Heart right ventricle (tissue), 16 donors: Measurements from ENCODE around the gene H6PD. TPM values are rescaled to one million over a fixed set of nuclear protein-coding genes. Genes with fewer than 3 reads are reported as not detected.

ENCODE experiments used
- ATAC-seq, 8 donors: fragments of 200-7000 bp; cut with Tn5 transposase; one replicate each; pipeline ENCODE4 v1.9.1; 2020; ENCODE audit warnings: mild to moderate bottlenecking in 8 of 8, moderate library complexity in 8 of 8, moderate number of reproducible peaks in 1 of 8
- DNase-seq, 2 donors: peaks; one replicate each; pipeline ENCODE4 v3.0.0-alpha.2; 2020
- H3K27ac ChIP-seq, 10 donors: fragments of 200-600 bp; sonication (generic) in 2 of 10; one replicate each; pipeline versions ENCODE4 v1.5.0 to v1.8.0; 2020 to 2022; ENCODE audit warnings: mild to moderate bottlenecking in 3 of 10
- H3K27me3 ChIP-seq, 7 donors: fragments of 200-600 bp; one replicate each; pipeline ENCODE4 v1.8.0; 2021 to 2022; ENCODE audit warnings: mild to moderate bottlenecking in 2 of 7
- H3K36me3 ChIP-seq, 9 donors: fragments of 200-600 bp; sonication (generic) in 1 of 9; one replicate each; pipeline versions ENCODE4 v1.5.0 to v1.8.0; 2020 to 2022; ENCODE audit warnings: mild to moderate bottlenecking in 2 of 9
- H3K4me1 ChIP-seq, 9 donors: fragments of 200-600 bp; sonication (generic) in 1 of 9; one replicate each; pipeline versions ENCODE4 v1.5.0 to v1.8.0; 2020 to 2022; ENCODE audit warnings: mild to moderate bottlenecking in 4 of 9
- H3K4me3 ChIP-seq, 10 donors: fragments of 200-600 bp; sonication (generic) in 2 of 10; one replicate each; pipeline versions ENCODE4 v1.5.0 to v1.8.0; 2020 to 2022; ENCODE audit warnings: mild to moderate bottlenecking in 7 of 10, moderate library complexity in 2 of 10
- H3K9me3 ChIP-seq, 11 donors: fragments of 200-600 bp in 10 of 11; sonication (generic) in 2 of 11; one replicate each; pipeline versions ENCODE4 v1.5.0 to v1.8.0; 2013 to 2022; ENCODE audit warnings: mild to moderate bottlenecking in 2 of 11, control low read depth in 1 of 11, moderate library complexity in 1 of 11
- CTCF ChIP-seq, 9 donors: fragments of 200-600 bp; sonication (generic) in 2 of 9; IDR thresholded peaks; one replicate each; pipeline versions ENCODE4 v1.5.0 to v1.8.0; 2021 to 2022; ENCODE audit warnings: antibody characterized with exemption in 9 of 9, mild to moderate bottlenecking in 5 of 9, moderate library complexity in 1 of 9
- WGBS, 2 donors: extraction: QIAGEN DNeasy Blood & Tissue Kit; methylation state at CpG; one replicate each; pipeline ENCODE4 v1.1.7; 2013; ENCODE audit warnings: inconsistent platforms in 1 of 2; 5-methylcytosine and 5-hydroxymethylcytosine counted together
- intact Hi-C, 10 donors: fragments of 100-400 bp; cut with DNase I; formaldehyde crosslinking; loops; one replicate each; pipeline versions ENCODE4 v1.11.1 to v1.14.2; 2022
- polyA plus RNA-seq, 2 donors: library from polyadenylated mRNA; stranded (reverse); fragments of 200-250 nt; gene quantifications; one replicate each; pipeline ENCODE4 v1.2.3, GENCODE V29; 2013
- total RNA-seq, 10 donors: library from RNA; stranded (reverse); fragmentation: NEBNext Ultra II Directional in 3 of 10; extraction: Animal tissue kit (Norgen Biotek cat#: 25700) in 3 of 10; gene quantifications; one replicate each; pipeline versions ENCODE4 v1.2.1 to v1.2.4, GENCODE V29; 2021 to 2023
- donor health status: Arrhythmogenic right ventricular cardiomyopathy.
- donor health status: ischemic (EF 13 %, LVEDD 7.1; RV severe dilation, severe dysfunction).
- donor health status: healthy with polysubstance abuse.
- donor health status: DM: no; HTN: yes; CAD: no.
- donor health status: DM: no; HTN: no; CAD: no.
- donor health status: ischemic (EF 25% LVEDD 6.9; RV normal size, moderate dysfunction).
- donor health status: ischemic (EF 25% LVEDD 5.7; RV mildly dilated, moderate dysfunction).
- donor health status: healthy.
- donor health status: DM: yes; HTN: yes; CAD: no.
- donor health status: Ischemic cardiomyopathy.
- donor health status: ischemic (EF 35%, LVEDD 5.7; RV mildly dilated, moderate dysfunction).
- donor health status: nonischemic (EF 11% LVEDD 7.7; RV severe dilation, severe dysfunction).
- donor health status: DM: yes; HTN: yes; CAD: no.
- donor health status: PGD.
- donor health status: ischemic (EF 29% LVEDD 5.4; RV normal size, mild dysfunction).
- donor health status: nonischemic (EF 23%, LVEDD 6.1; RV moderate dilation, normal function).

H6PD gene
- total and polyA plus RNA-seq, 12 donors, result 5.7 to 45.0 (median 28.4) TPM

GRCh38 chr1:9291914-9292360 is 57.4 kb downstream of the H6PD start:
- peaks cover 6 to 52% (median 30%) of the 10 kb centered on the region in 9 donors for H3K4me1 ChIP-seq
- peak in 7 of 8 donors; percentile 1 to 48 (median 9) for ATAC-seq

GRCh38 chr1:9292361-9293240 is 58.0 kb downstream of the H6PD start, which contains the start of gene SPSB1:
Gene SPSB1 (plus strand): TSS chr1:9292894. CDS start chr1:9355892, 62,998 bp downstream.
- ATAC-seq (peak; percentile 48 to 81 (median 70)), DNase-seq (peak; percentile 74 to 75)
- H3K27me3 ChIP-seq, result peaks cover 0 to 8% (median 0%) of the 10 kb centered on the region in 7 donors
- H3K27ac ChIP-seq, result peak within 1 kb of the TSS; percentile 73 to 95 (median 86)
- peak in 3 of 9 donors; percentile 7 to 15 (median 14) for TF ChIP-seq CTCF (IDR thresholded peaks at IDR 0.05)
- peak within 1 kb of the TSS; percentile 51 to 98 (median 75) for H3K4me3 ChIP-seq
- intact Hi-C loops, result loop anchor here in 3 of 10 donors (5.0 to 10.0 kb wide), 3 partner anchors 85 to 282 kb away; no protein-coding TSS in a partner anchor
- H3K4me1 ChIP-seq, result peaks cover 6 to 54% (median 32%) of the 10 kb centered on the region in 9 donors
- peaks cover 0 to 20% (median 14%) of the 10 kb centered on the region in 11 donors for H3K9me3 ChIP-seq
- 2% methylated on average over 74 to 117 of the region's 119 CpGs for WGBS, 2 donors
- H3K36me3 ChIP-seq, result no peaks in the 10 kb centered on the region

More at GRCh38 chr1:9291914-9292360, 57.4 kb downstream of the H6PD start:
- H3K36me3 ChIP-seq, result no peaks in the 10 kb centered on the region
- intact Hi-C loops, result loop anchor here in 3 of 10 donors (5.0 to 10.0 kb wide), 3 partner anchors 85 to 283 kb away; no protein-coding TSS in a partner anchor
- peaks cover 0 to 27% (median 18%) of the 10 kb centered on the region in 11 donors for H3K9me3 ChIP-seq
- peaks cover 0 to 8% (median 0%) of the 10 kb centered on the region in 7 donors for H3K27me3 ChIP-seq
- WGBS, 2 donors, result 16 to 17% methylated on average over 13 of the region's 13 CpGs
- DNase-seq, result peak; percentile 54 to 62
- peak overlapping the region; percentile 31 to 98 (median 75) for H3K4me3 ChIP-seq
- TF ChIP-seq CTCF (IDR thresholded peaks at IDR 0.05), result no peak
- peak overlapping the region; percentile 73 to 95 (median 86) for H3K27ac ChIP-seq

- peaks cover 6 to 54% (median 32%) of the 10 kb centered on the region in 9 donors for H3K4me1 ChIP-seq
Measured at GRCh38 chr1:9293241-9293532, 58.6 kb downstream of the H6PD start.

More at GRCh38 chr1:9293241-9293532, 58.6 kb downstream of the H6PD start:
- DNase-seq (no peak), ATAC-seq (no peak)
- intact Hi-C loops, result loop anchor here in 3 of 10 donors (5.0 to 10.0 kb wide), 3 partner anchors 84 to 282 kb away; no protein-coding TSS in a partner anchor
- TF ChIP-seq CTCF (IDR thresholded peaks at IDR 0.05), result no peak
- no peaks in the 10 kb centered on the region for H3K36me3 ChIP-seq
- peak overlapping the region; percentile 73 to 95 (median 86) for H3K27ac ChIP-seq
- peaks cover 0 to 8% (median 0%) of the 10 kb centered on the region in 7 donors for H3K27me3 ChIP-seq
- peaks cover 0 to 14% (median 8%) of the 10 kb centered on the region in 11 donors for H3K9me3 ChIP-seq
- WGBS, 2 donors, result 1% methylated on average over 30 to 42 of the region's 43 CpGs
- H3K4me3 ChIP-seq, result peak overlapping the region; percentile 51 to 98 (median 75)
